SU-DHL-6 (cell line): ENCODE results near the gene ERN2.

Experiments used
- H2AFZ ChIP-seq: fragments of 200-600 bp; sonication (generic); 2 replicates; pipeline ENCODE4 v1.6.1; 2014; ENCODE audit warnings: low read depth, mild to moderate bottlenecking, moderate library complexity, mixed read lengths, antibody characterized with exemption, low read length; ENCODE audit not compliant: severe bottlenecking
- H3F3A ChIP-seq: fragments of 200-600 bp; shearing (Covaris generic); 2 replicates; pipeline ENCODE4 v1.6.0; 2016; ENCODE audit warnings: antibody characterized with exemption, mild to moderate bottlenecking; ENCODE audit not compliant: insufficient read depth
- H3K27ac ChIP-seq: fragments of 200-600 bp; sonication (generic); 2 replicates; pipeline ENCODE4 v1.5.1; 2016; ENCODE audit warnings: low read depth, mild to moderate bottlenecking, low read length, moderate library complexity, mixed read lengths
- H3K27me3 ChIP-seq: fragments of 200-600 bp; sonication (generic), shearing (Covaris generic); 2 replicates; pipeline ENCODE4 v1.6.0; 2014; ENCODE audit warnings: mild to moderate bottlenecking, low read length
- H3K36me3 ChIP-seq: fragments of 200-600 bp; sonication (generic); 2 replicates; pipeline ENCODE4 v1.6.1; 2014; ENCODE audit warnings: mild to moderate bottlenecking, low read length, mixed read lengths
- H3K4me2 ChIP-seq: fragments of 300-600, 200-600 bp; shearing (Covaris generic), sonication (generic); 2 replicates; pipeline ENCODE4 v1.6.0; 2014; ENCODE audit warnings: low read length, low read depth, mild to moderate bottlenecking; ENCODE audit not compliant: poor library complexity, severe bottlenecking
- H3K4me3 ChIP-seq: fragments of 200-600 bp; sonication (generic); 2 replicates; pipeline ENCODE4 v1.5.1; 2014; ENCODE audit warnings: antibody characterized with exemption, low read length, mild to moderate bottlenecking, mixed read lengths; ENCODE audit not compliant: insufficient read depth, poor library complexity, severe bottlenecking
- H3K79me2 ChIP-seq: fragments of 200-600 bp; sonication (generic); 2 replicates; pipeline ENCODE4 v1.6.1; 2014; ENCODE audit warnings: mild to moderate bottlenecking, low read length, moderate library complexity; ENCODE audit not compliant: insufficient read depth
- H3K9ac ChIP-seq: fragments of 200-600 bp; sonication (generic); 2 replicates; pipeline ENCODE4 v1.7.0; 2014; ENCODE audit warnings: mild to moderate bottlenecking, low read length
- H3K9me2 ChIP-seq: fragments of 200-600 bp; sonication (generic); replicated peaks from 2 replicates; pipeline ENCODE4 v1.6.1; 2014; ENCODE audit warnings: low read length; ENCODE audit not compliant: insufficient read depth
- H3K9me3 ChIP-seq: fragments of 200-600 bp; sonication (generic); 2 replicates; pipeline ENCODE4 v1.6.1; 2014; ENCODE audit warnings: low read length, mixed read lengths; ENCODE audit not compliant: insufficient read depth
- H4K20me1 ChIP-seq: fragments of 200-600 bp; sonication (generic); 2 replicates; pipeline ENCODE4 v1.6.1; 2014; ENCODE audit warnings: low read depth, mild to moderate bottlenecking, antibody characterized with exemption, low read length, moderate library complexity, mixed read lengths
- EZH2phosphoT487 ChIP-seq: fragments of 200-600 bp; sonication (generic), shearing (Covaris generic); conservative IDR thresholded peaks from 2 replicates; pipeline ENCODE4 v1.6.1; 2018; ENCODE audit warnings: mild to moderate bottlenecking, antibody characterized with exemption, low read length, moderate library complexity, mixed read lengths
- TF ChIP-seq, protein P1 (sequence below): fragments of 200-600 bp; sonication (generic); IDR thresholded peaks from one replicate; pipeline ENCODE4 v1.5.1; 2017; ENCODE audit warnings: antibody characterized with exemption, mild to moderate bottlenecking, low read length, moderate library complexity; ENCODE audit not compliant: insufficient read depth, poor library complexity, severe bottlenecking

The ERN2 gene

DNA sequence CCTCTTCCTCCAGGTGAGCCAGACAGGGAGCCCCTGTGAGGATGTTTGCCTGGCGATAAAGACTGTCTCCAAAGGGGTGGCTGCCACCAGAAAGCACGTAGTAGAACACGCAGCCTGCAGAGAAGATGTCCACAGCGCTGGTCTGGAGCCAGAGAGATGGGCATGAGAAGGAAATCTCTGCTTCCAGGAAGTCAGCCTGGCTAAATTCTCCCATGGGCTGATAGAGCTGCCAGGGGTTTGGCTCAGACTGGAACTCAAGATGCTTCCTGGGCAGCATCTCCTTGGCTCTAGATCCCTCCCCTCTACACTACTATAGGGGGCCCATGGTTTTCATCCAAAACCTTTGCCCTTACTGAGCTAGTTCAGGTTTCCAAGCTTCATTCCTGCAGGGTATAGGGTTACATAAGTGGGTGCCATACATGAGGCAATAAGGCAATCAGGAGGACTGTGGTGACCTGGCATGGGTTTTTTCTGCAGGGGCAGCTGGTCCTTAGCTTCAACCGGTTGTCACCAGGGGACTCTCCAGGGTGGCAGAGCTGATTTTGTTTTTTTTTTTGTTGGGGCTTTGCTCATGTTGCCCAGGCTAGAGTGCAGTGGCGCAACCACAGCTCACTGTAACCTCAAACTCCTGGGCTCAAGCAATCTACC lies 20.7 kb downstream of the ERN2 start:
- no peaks in the 10 kb centered on the region for H3K79me2 ChIP-seq
- H3K4me2 ChIP-seq, result no peak overlapping the region
- TF ChIP-seq, protein P1, sequence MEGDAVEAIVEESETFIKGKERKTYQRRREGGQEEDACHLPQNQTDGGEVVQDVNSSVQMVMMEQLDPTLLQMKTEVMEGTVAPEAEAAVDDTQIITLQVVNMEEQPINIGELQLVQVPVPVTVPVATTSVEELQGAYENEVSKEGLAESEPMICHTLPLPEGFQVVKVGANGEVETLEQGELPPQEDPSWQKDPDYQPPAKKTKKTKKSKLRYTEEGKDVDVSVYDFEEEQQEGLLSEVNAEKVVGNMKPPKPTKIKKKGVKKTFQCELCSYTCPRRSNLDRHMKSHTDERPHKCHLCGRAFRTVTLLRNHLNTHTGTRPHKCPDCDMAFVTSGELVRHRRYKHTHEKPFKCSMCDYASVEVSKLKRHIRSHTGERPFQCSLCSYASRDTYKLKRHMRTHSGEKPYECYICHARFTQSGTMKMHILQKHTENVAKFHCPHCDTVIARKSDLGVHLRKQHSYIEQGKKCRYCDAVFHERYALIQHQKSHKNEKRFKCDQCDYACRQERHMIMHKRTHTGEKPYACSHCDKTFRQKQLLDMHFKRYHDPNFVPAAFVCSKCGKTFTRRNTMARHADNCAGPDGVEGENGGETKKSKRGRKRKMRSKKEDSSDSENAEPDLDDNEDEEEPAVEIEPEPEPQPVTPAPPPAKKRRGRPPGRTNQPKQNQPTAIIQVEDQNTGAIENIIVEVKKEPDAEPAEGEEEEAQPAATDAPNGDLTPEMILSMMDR, result no peak
- no peak for TF ChIP-seq EZH2phosphoT487
- peaks cover 12% of the 10 kb centered on the region; the same call in 1 of the 2 replicates for H3F3A ChIP-seq
- H3K36me3 ChIP-seq, result peaks cover 10% of the 10 kb centered on the region; the same call in 1 of the 2 replicates
- H3K27me3 ChIP-seq, result no peaks in the 10 kb centered on the region
- no peaks in the 10 kb centered on the region for H3K9me2 ChIP-seq
- H3K4me3 ChIP-seq, result no peak overlapping the region
- H3K9ac ChIP-seq, result no peak overlapping the region
- H3K9me3 ChIP-seq, result no peaks in the 10 kb centered on the region
- H3K27ac ChIP-seq, result no peak overlapping the region
- no peak overlapping the region for H2AFZ ChIP-seq
- no peaks in the 10 kb centered on the region for H4K20me1 ChIP-seq

DNA sequence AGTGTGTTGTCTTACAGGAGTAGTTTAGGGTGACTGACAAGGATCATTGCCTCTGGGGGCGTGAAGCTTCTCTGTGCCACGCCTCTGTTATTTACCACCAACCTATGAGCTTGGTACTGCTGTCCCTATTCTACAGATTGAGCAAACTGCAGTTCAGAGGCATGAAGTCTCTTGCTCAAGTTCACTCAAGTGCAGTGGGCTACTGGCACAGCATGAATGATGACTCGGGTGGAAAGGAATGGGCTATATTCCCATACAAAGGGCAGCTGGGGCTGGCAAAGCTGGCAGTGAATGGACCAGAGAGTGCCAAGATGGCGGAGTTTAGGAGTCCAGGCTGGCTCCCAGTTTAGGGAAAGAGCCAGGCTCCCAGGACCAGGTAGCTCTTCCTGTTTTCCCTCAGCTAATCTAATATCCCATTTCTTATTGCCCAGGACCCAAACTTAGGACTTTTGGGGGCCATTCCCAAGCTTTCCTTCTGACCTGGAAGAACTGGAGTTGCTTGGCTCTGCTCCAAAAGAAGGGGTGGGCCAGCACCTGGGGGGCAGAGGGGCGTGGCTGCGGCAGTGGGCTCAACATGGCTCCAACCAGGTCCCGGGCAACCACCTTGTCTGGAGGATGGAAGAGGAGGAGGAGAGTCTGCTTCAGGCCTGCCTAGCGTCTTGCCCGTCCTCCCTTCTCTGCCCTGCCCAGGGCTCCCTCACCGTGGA lies 21.4 kb downstream of the ERN2 start:
- no peak overlapping the region for H2AFZ ChIP-seq
- no peak overlapping the region for H3K9ac ChIP-seq
- peaks cover 14% of the 10 kb centered on the region; the same call in 1 of the 2 replicates for H3F3A ChIP-seq
- H3K79me2 ChIP-seq, result no peaks in the 10 kb centered on the region
- no peaks in the 10 kb centered on the region for H3K9me3 ChIP-seq
- no peak overlapping the region for H3K27ac ChIP-seq
- H3K4me3 ChIP-seq, result no peak overlapping the region
- H3K36me3 ChIP-seq, result peaks cover 15% of the 10 kb centered on the region; the same call in 1 of the 2 replicates
- no peak overlapping the region for H3K4me2 ChIP-seq
- H3K9me2 ChIP-seq, result no peaks in the 10 kb centered on the region
- H4K20me1 ChIP-seq, result 0 out of 2 replicates have a peak, but pooled peaks cover 2% of the 10 kb centered on the region
- no peaks in the 10 kb centered on the region for H3K27me3 ChIP-seq
- TF ChIP-seq, protein P1, result no peak
- TF ChIP-seq EZH2phosphoT487, result no peak

DNA sequence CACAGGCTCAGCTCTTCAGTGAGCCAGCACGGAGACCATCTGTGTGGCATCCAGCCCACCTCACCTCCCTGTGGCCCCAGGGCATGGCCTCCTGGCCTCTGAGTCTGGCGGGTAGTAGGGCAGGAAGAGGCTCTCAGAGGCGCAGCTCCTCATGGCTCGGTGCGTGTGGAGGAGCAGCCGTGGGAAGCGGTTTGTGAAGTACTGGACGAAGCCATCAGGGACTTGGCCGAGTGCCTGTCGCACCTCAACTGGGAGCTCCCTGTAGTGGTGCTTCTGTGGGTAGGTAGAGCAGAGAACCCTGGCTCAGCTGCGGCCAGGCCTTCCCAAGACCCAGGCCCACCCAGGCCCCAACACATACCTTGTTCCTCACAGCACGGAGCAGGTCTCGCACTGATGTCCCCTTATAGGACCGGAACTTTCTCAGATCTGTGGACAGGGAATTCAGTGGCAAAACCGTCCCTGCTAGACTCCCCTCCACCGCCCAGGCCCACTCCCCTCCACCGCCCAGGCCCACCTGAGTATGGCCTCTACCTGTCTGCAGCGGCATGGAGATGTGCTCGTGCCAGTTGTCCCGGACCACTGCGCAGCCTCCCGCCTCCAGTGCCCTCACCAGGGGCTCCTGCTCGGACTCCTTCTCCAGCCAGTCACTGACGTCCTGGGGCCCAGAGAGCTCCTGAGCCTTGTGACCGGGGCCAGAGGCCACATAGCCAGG lies 22.1 kb downstream of the ERN2 start:
- H3K4me2 ChIP-seq, result no peak overlapping the region
- no peaks in the 10 kb centered on the region for H3K27me3 ChIP-seq
- H3K9me3 ChIP-seq, result no peaks in the 10 kb centered on the region
- H3K79me2 ChIP-seq, result no peaks in the 10 kb centered on the region
- H3K4me3 ChIP-seq, result no peak overlapping the region
- no peak overlapping the region for H3K27ac ChIP-seq
- H3K36me3 ChIP-seq, result peaks cover 18% of the 10 kb centered on the region; the same call in 1 of the 2 replicates
- no peak overlapping the region for H3K9ac ChIP-seq
- H4K20me1 ChIP-seq, result peaks cover 5% of the 10 kb centered on the region; the same call in 1 of the 2 replicates
- TF ChIP-seq, protein P1, result no peak
- no peak for TF ChIP-seq EZH2phosphoT487
- H3F3A ChIP-seq, result peaks cover 17% of the 10 kb centered on the region; the same call in 1 of the 2 replicates
- no peak overlapping the region for H2AFZ ChIP-seq
- H3K9me2 ChIP-seq, result no peaks in the 10 kb centered on the region
